GM12864 (cell line): ENCODE results near the gene NTSR1.

Experiments used
- DNase-seq: peaks from one replicate; pipeline ENCODE4 v3.0.0-alpha.2; 2011; ENCODE audit warnings: low read depth
- H3K4me3 ChIP-seq: 2 replicates; pipeline ENCODE4 v1.5.1; 2011; ENCODE audit warnings: mild to moderate bottlenecking, low read depth, low read length, control low read depth
- CTCF ChIP-seq: IDR thresholded peaks from 2 replicates; pipeline ENCODE4 v1.5.1; 2011; ENCODE audit warnings: low read depth, mild to moderate bottlenecking, moderate library complexity, low read length, control low read depth, inconsistent platforms; ENCODE audit errors: missing control alignments

The NTSR1 gene

GRCh38 chr20:62702013-62702300 lies 6.7 kb upstream of the NTSR1 start:
- TF ChIP-seq CTCF: no peak
- no peak overlapping the region for H3K4me3 ChIP-seq
- no peak for DNase-seq

DNA sequence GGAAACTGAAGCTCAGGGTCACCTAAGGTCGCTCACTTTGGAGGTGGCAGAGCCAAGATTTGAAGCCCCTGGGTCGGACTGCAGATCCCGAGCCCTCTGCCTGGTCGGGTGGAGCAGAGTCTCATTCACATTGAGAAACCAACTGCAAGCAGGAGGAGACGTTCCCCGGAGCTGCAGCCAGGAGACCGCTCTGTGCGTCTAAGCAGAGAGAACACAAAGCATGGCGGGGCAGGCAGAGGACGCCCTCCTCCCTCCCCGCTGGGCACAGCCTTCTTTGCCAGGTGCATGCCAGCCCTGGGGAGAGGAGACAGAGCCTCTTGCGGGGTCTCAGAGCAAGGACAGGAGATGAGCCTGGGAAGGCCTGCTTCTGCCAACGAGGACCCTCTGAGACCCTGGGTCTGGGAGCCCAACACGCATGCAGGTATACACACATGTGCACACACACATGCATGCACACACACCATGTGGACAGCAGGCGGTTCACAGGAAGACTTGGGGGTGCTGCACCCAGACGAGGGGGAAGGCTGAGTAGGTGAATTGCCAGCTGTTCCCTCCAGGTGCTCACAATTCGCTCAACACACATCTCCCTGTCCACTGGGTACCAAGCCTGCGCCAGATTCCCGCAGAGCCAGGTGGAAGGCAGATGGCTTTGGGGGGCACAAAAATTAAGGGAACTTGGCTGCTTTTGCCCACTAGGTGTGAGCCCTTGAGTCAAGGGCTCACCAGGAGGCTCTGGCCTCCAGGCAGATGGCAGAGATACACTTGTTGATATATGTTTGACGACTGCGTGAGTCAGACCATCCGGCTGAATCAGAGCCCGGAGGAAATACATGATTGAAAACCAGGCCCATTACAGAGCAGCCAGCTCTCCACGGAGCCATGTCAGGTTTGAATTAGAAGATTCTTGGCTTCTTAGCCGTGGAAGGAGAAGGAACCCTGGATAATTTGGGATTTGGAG lies 5.5 kb upstream of the NTSR1 start:
- no peak for DNase-seq
- no peak for TF ChIP-seq CTCF

DNA sequence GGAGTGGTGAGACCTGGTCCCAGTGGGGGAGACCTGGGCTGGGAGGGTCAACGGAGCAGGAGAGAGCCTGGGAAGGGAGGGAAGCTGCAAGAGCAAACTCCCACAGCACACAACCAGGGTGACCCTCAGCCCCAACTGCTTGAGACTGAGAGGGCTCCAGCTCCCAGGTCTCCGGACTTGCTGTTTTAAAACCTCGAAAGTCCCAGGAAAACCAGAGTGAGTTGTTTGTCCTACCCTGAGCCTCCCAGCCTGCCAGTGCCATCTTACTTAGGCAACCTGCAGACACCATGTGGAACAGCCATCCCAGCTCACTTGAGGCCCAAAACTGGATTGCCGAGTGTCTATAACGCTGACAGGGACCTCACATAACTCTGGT lies 4.8 kb upstream of the NTSR1 start:
- no peak for TF ChIP-seq CTCF
- DNase-seq: no peak
- H3K4me3 ChIP-seq: no peak overlapping the region

More for the DNA sequence above, 5.5 kb upstream of the NTSR1 start:
- no peak overlapping the region for H3K4me3 ChIP-seq

DNA sequence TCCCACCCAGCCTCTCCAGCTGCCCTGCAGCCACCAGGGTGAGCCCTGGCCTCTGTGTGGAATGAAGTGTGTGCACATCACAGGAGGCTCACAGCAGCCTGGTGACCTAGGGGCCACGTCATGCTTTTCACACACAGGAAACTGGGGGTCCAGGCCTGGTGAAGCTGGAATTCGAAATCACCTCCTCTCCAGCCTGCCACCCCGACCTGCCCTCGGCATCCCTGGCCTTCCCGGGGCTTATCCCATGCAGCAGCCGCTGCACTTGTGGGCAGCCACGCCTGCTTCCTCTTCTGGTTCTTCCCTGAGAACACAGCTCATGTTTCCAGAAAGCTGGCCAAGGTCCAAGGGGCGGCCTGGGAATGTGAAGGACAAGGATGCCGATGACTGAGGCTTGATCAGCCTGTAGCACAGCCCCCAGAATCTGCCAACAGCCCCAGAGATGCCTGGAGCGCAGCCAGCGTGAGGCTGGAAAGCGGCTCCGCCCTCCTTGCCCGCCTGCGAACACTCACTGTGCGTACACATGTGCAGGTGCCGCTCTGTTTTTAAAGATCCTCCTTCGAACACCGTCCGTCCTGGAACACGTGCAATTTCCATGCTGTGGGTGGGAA lies 4.2 kb upstream of the NTSR1 start:
- H3K4me3 ChIP-seq: no peak overlapping the region
- TF ChIP-seq CTCF: no peak
- no peak for DNase-seq

DNA sequence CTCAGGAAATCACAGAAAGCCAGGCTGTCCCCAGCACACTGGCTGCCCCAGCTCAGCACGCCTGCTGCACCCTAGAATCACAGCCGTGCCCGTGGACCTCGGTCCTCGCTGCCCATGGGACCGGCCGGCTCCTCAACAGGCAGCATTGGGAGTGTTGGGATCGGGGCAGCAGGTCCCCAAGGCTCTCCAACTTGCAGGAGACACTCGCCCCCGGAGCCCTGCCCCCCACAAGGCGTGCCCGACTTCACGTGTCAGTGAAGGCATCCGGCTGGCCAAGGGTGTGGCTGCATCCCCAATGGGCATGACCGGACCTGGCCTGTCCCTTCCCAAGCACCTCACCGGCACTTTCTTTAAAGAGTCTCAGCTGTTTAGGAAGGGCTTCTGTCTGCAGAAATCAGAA lies 3.0 kb upstream of the NTSR1 start:
- no peak overlapping the region for H3K4me3 ChIP-seq
- no peak for DNase-seq
- no peak for TF ChIP-seq CTCF

DNA sequence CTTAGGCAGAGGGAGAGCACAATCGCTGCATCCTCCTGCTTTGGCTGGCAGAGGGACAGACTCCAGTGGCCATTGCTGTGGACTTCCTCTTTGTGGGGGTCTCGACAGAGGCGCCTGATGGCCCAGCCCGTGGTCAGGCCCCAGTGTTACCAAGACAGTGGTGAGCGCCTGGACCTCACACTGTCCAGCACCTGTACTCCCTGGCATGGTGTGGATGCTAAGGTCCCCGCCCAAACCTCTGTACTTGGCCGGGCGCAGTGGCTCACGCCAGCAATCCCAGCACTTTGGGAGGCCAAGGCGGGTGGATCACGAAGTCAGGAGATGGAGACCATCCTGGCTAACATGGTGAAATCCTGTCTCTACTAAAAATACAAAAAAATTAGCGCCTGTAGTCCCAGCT lies 2.3 kb upstream of the NTSR1 start:
- TF ChIP-seq CTCF: no peak
- DNase-seq: no peak
- no peak overlapping the region for H3K4me3 ChIP-seq
